H1 (cell line): ENCODE data around the gene FAM25A. TPM values are rescaled to one million over a fixed set of nuclear protein-coding genes. Genes with fewer than 3 reads are reported as not detected.

Experiments
- CTCF ChIA-PET: fragments of 300-600 bp; sonication (Branson Sonifier 250); formaldehyde crosslinking; loops from one replicate; lab custom pipeline; 2021; ENCODE audit not compliant: partially characterized antibody; lab: Charles Lee
- POLR2A ChIA-PET: fragments of 300-600 bp; sonication (Branson Sonifier 250); formaldehyde crosslinking; loops from one replicate; lab custom pipeline; 2021; ENCODE audit warnings: inconsistent platforms; ENCODE audit not compliant: partially characterized antibody; lab: Charles Lee
- DNase-seq, 2 experiments: peaks; one replicate each; pipeline versions ENCODE4 v3.0.0 to v3.0.0-alpha.2; 2010 to 2022; ENCODE audit warnings: low spot score in 2 of 2, low read depth in 1 of 2, mixed read lengths in 1 of 2
- FAIRE-seq: peaks from 2 replicates; lab custom pipeline; 2011; peaks lifted over from hg19 to GRCh38; lab: Jason Lieb, UNC
- H2AFZ ChIP-seq: 2 replicates; pipeline ENCODE4 v1.8.1; 2012; ENCODE audit warnings: low read length, inconsistent platforms
- H2AK5ac ChIP-seq: 2 replicates; pipeline ENCODE4 v1.6.1; 2013; ENCODE audit warnings: low read depth, low read length
- H2BK120ac ChIP-seq: replicated peaks from 2 replicates; pipeline ENCODE3; 2013; ENCODE audit warnings: low read depth, low read length, inconsistent platforms
- H2BK12ac ChIP-seq: 2 replicates; pipeline ENCODE4 v1.6.1; 2013; ENCODE audit warnings: low read depth, low read length
- H2BK15ac ChIP-seq: 2 replicates; pipeline ENCODE4 v1.6.1; 2013; ENCODE audit warnings: low read length
- H2BK20ac ChIP-seq: 2 replicates; pipeline ENCODE4 v1.6.1; 2013; ENCODE audit warnings: low read length
- H2BK5ac ChIP-seq: 2 replicates; pipeline ENCODE4 v1.6.1; 2013; ENCODE audit warnings: low read depth, low read length
- H3K14ac ChIP-seq: 2 replicates; pipeline ENCODE4 v1.6.1; 2013; ENCODE audit warnings: inconsistent platforms; ENCODE audit not compliant: insufficient read length
- H3K18ac ChIP-seq: 2 replicates; pipeline ENCODE4 v1.6.1; 2013; ENCODE audit warnings: low read length; ENCODE audit errors: extremely low read depth
- H3K23ac ChIP-seq: 2 replicates; pipeline ENCODE4 v1.6.1; 2013; ENCODE audit warnings: inconsistent platforms; ENCODE audit not compliant: insufficient read length
- H3K23me2 ChIP-seq: 2 replicates; pipeline ENCODE4 v1.6.1; 2013; ENCODE audit warnings: low read depth, low read length
- H3K27ac ChIP-seq: 2 replicates; pipeline ENCODE4 v1.6.1; 2011; ENCODE audit warnings: low read depth, low read length, inconsistent platforms
- H3K27me3 ChIP-seq, 4 experiments: replicated peaks in 1 of 4; 1 replicate in 1 of 4; 2 replicates in 3 of 4; pipeline versions ENCODE4 v1.6.1 to v1.8.1; 2011 to 2013; ENCODE audit warnings: low read length in 3 of 4, mild to moderate bottlenecking in 3 of 4, inconsistent platforms in 2 of 4, mixed read lengths in 2 of 4, moderate library complexity in 1 of 4; ENCODE audit not compliant: control insufficient read depth in 3 of 4, insufficient read depth in 3 of 4; ENCODE audit errors: extremely low read depth in 1 of 4
- H3K36me3 ChIP-seq, 4 experiments: 2 replicates each; pipeline versions ENCODE4 v1.6.1 to v1.8.1; 2011 to 2013; ENCODE audit warnings: mild to moderate bottlenecking in 4 of 4, low read length in 3 of 4, moderate library complexity in 2 of 4, control low read depth in 1 of 4, inconsistent platforms in 1 of 4; ENCODE audit not compliant: insufficient read depth in 4 of 4, control insufficient read depth in 2 of 4
- H3K4ac ChIP-seq: replicated peaks from 2 replicates; pipeline ENCODE3; 2013; ENCODE audit warnings: low read length, low read depth, mixed read lengths, inconsistent platforms; ENCODE audit not compliant: insufficient read length
- H3K4me1 ChIP-seq, 4 experiments: replicated peaks in 1 of 4; 1 replicate in 1 of 4; 2 replicates in 3 of 4; pipeline versions ENCODE4 v1.6.1 to v1.8.1; 2011 to 2013; ENCODE audit warnings: low read length in 3 of 4, inconsistent platforms in 2 of 4, mixed read lengths in 1 of 4; ENCODE audit not compliant: insufficient read depth in 4 of 4, control insufficient read depth in 3 of 4
- H3K4me2 ChIP-seq, 2 experiments: 2 replicates each; pipeline versions ENCODE4 v1.6.1 to v1.8.1; 2011 to 2013; ENCODE audit warnings: low read depth in 2 of 2, low read length in 2 of 2, control low read depth in 1 of 2, inconsistent platforms in 1 of 2, mild to moderate bottlenecking in 1 of 2; ENCODE audit not compliant: insufficient read depth in 1 of 2
- H3K4me3 ChIP-seq, 4 experiments: fragments of 200-600, 300-600 bp in 1 of 4; sonication (generic), shearing (Covaris generic), sonication (Bioruptor Twin) in 1 of 4; 2 replicates each; pipeline versions ENCODE4 v1.5.1 to v1.8.1; 2011 to 2016; ENCODE audit warnings: low read length in 4 of 4, low read depth in 3 of 4, control low read depth in 2 of 4, inconsistent platforms in 2 of 4, mild to moderate bottlenecking in 2 of 4, mixed read lengths in 1 of 4, moderate library complexity in 1 of 4; ENCODE audit not compliant: insufficient read depth in 2 of 4; ENCODE audit errors: extremely low read depth in 1 of 4
- H3K56ac ChIP-seq: replicated peaks from 2 replicates; pipeline ENCODE3; 2013; ENCODE audit warnings: low read depth, mild to moderate bottlenecking, mixed read lengths, low read length, inconsistent platforms; ENCODE audit not compliant: insufficient read length
- H3K79me1 ChIP-seq: 2 replicates; pipeline ENCODE4 v1.6.1; 2013; ENCODE audit warnings: low read depth, low read length, control low read depth
- H3K79me2 ChIP-seq, 2 experiments: 2 replicates each; pipeline versions ENCODE4 v1.6.1 to v1.8.1; 2012 to 2013; ENCODE audit warnings: low read length in 2 of 2, mild to moderate bottlenecking in 2 of 2, inconsistent platforms in 1 of 2; ENCODE audit not compliant: insufficient read depth in 2 of 2, control insufficient read depth in 1 of 2
- H3K9ac ChIP-seq, 4 experiments: replicated peaks in 1 of 4; 1 replicate in 1 of 4; 2 replicates in 3 of 4; pipeline versions ENCODE4 v1.6.1 to v1.8.1; 2011 to 2013; ENCODE audit warnings: low read depth in 3 of 4, low read length in 3 of 4, control low read depth in 2 of 4, mild to moderate bottlenecking in 2 of 4, moderate library complexity in 2 of 4, inconsistent platforms in 1 of 4; ENCODE audit errors: extremely low read depth in 1 of 4
- H3K9me3 ChIP-seq, 2 experiments: 2 replicates each; pipeline versions ENCODE4 v1.6.1 to v1.8.1; 2012 to 2013; ENCODE audit warnings: mild to moderate bottlenecking in 2 of 2, moderate library complexity in 2 of 2, control low read depth in 1 of 2, inconsistent platforms in 1 of 2, low read depth in 1 of 2, low read length in 1 of 2, mixed read lengths in 1 of 2; ENCODE audit not compliant: insufficient read depth in 2 of 2
- H4K20me1 ChIP-seq, 2 experiments: replicated peaks in 1 of 2; 2 replicates each; pipeline versions ENCODE3 to v1.8.1; 2011 to 2013; ENCODE audit warnings: inconsistent platforms in 2 of 2, low read length in 2 of 2, mild to moderate bottlenecking in 1 of 2; ENCODE audit not compliant: insufficient read depth in 2 of 2, control insufficient read depth in 1 of 2
- H4K5ac ChIP-seq: 2 replicates; pipeline ENCODE4 v1.6.1; 2013; ENCODE audit warnings: low read length, low read depth, mixed read lengths, inconsistent platforms; ENCODE audit not compliant: insufficient read length
- H4K8ac ChIP-seq: 2 replicates; pipeline ENCODE4 v1.8.0; 2013; ENCODE audit warnings: mild to moderate bottlenecking, moderate library complexity, low read length, inconsistent platforms; ENCODE audit not compliant: insufficient read depth; ENCODE audit errors: extremely low read depth
- H4K91ac ChIP-seq: replicated peaks from 2 replicates; pipeline ENCODE3; 2013; ENCODE audit warnings: low read length, mixed read lengths, inconsistent platforms; ENCODE audit not compliant: insufficient read length
- ASH2L ChIP-seq: fragments of 200-600, 300-600 bp; sonication (generic); IDR thresholded peaks from one replicate; pipeline ENCODE4 v1.7.1; 2017; ENCODE audit warnings: low read length
- CBX8 ChIP-seq: fragments of 300-800, 300-1000 bp; sonication (generic); IDR thresholded peaks from 2 replicates; pipeline ENCODE4 v1.7.1; 2016; ENCODE audit warnings: low read depth, low read length, borderline replicate concordance
- EZH2 ChIP-seq: fragments of 200-600 bp; sonication (generic); IDR thresholded peaks from 2 replicates; pipeline ENCODE4 v1.7.1; 2012; ENCODE audit warnings: low read depth, mild to moderate bottlenecking, moderate library complexity, low read length, inconsistent platforms; ENCODE audit not compliant: severe bottlenecking
- NANOG ChIP-seq: IDR thresholded peaks from 2 replicates; pipeline ENCODE4 v1.6.1; 2011; ENCODE audit warnings: low read length, low read depth, mild to moderate bottlenecking, inconsistent platforms; ENCODE audit not compliant: insufficient read depth, poor library complexity, severe bottlenecking
- POLR2A ChIP-seq, 2 experiments: IDR thresholded peaks; 1 replicate in 1 of 2; 2 replicates in 1 of 2; pipeline ENCODE4 v1.6.1; 2011; ENCODE audit warnings: low read depth in 2 of 2, low read length in 2 of 2, mild to moderate bottlenecking in 2 of 2; ENCODE audit errors: control extremely low read depth in 1 of 2
- TAF7 ChIP-seq: optimal IDR thresholded peaks from 2 replicates; pipeline ENCODE3; 2011; ENCODE audit warnings: low read depth, mild to moderate bottlenecking, inconsistent platforms, low read length, moderate library complexity, borderline replicate concordance
- ZNF274 ChIP-seq: IDR thresholded peaks from 2 replicates; pipeline ENCODE4 v1.7.0; 2012; ENCODE audit warnings: low read length, borderline replicate concordance; ENCODE audit errors: extremely low read depth
- polyA plus RNA-seq, 7 experiments: library from polyadenylated mRNA; depleted of rRNA in 3 of 7; stranded (reverse) in 5 of 7; unstranded in 2 of 7; fragments of >200 nt in 5 of 7; fragments of 200-250 nt in 2 of 7; gene quantifications; 1 replicate in 5 of 7; 2 replicates in 1 of 7; 4 replicates in 1 of 7; pipeline versions ENCODE4 v1.2.1 to v1.2.3, GENCODE V29; 2011 to 2013; ENCODE audit warnings: missing spikeins in 2 of 7, mixed read lengths in 2 of 7
- total RNA-seq: library from RNA; stranded (reverse); fragmentation: NEBNext Ultra II Directional; extraction: Animal tissue kit (Norgen Biotek cat#: 25700); gene quantifications from 2 replicates; pipeline ENCODE4 v1.2.1, GENCODE V29; 2021

FAM25A gene
- total and polyA plus RNA-seq, 2 of the 8 experiments (the other 6 are each of a cell fraction or from before 2014, with no cell fraction given) = not detected

DNA sequence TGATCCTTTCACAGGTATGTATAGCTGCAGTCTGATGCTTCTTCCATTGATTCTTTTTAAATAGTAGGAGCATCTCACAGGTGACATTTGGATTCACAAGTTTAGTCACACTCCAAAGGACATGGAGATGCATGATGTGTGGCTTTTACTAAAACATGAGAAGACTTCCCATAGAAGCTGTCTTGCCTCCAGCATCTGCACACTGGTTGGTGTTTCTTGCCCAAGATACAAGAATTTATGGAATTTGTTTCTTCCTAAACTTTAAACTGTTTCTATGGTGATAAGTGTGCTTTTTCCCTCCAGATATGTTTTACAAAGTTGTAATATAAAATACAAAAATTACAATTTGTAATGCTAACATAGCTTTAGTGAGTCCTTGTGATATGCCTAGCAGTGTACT lies 27.6 kb upstream of the FAM25A start:
- no peak overlapping the region for H3K4ac ChIP-seq
- H3K4me1 ChIP-seq = no peaks in the 10 kb centered on the region
- ChIA-PET POLR2A (no interaction called here), CTCF (interaction anchor here (1.3 to 2.1 kb wide), 2 partner anchors 18 to 47 kb away, joined by 3 to 11 read pairs; no protein-coding TSS in a partner anchor)
- H3K18ac ChIP-seq = no peak overlapping the region
- no peak overlapping the region for H3K4me3 ChIP-seq
- H3K9me3 ChIP-seq = no peaks in the 10 kb centered on the region
- H3K36me3 ChIP-seq = no peaks in the 10 kb centered on the region
- H2BK5ac ChIP-seq = no peak overlapping the region
- no peak overlapping the region for H2AK5ac ChIP-seq
- no peak overlapping the region for H2BK12ac ChIP-seq
- H3K4me2 ChIP-seq = no peak overlapping the region
- no peaks in the 10 kb centered on the region for H3K79me1 ChIP-seq
- H3K23me2 ChIP-seq = no peaks in the 10 kb centered on the region
- H4K20me1 ChIP-seq = no peaks in the 10 kb centered on the region
- DNase-seq (no peak), FAIRE-seq (peak; percentile 19)
- no peak overlapping the region for H3K27ac ChIP-seq
- H3K23ac ChIP-seq = no peak overlapping the region
- H3K56ac ChIP-seq = no peak overlapping the region
- no peak overlapping the region for H2BK20ac ChIP-seq
- no peak overlapping the region for H4K91ac ChIP-seq
- TF ChIP-seq EZH2 = no peak
- TF ChIP-seq NANOG = no peak
- TF ChIP-seq TAF7 = no peak
- no peak for TF ChIP-seq ZNF274
- TF ChIP-seq CBX8 = no peak
- TF ChIP-seq POLR2A (IDR thresholded peaks at IDR 0.05; ENCODE audit: control extremely low read depth in 1 of 2, low read depth in 2 of 2, low read length in 2 of 2) = no peak
- TF ChIP-seq ASH2L = no peak
- H4K8ac ChIP-seq = no peak overlapping the region
- no peak overlapping the region for H2BK120ac ChIP-seq
- no peaks in the 10 kb centered on the region for H3K79me2 ChIP-seq
- no peak overlapping the region for H2BK15ac ChIP-seq
- H3K27me3 ChIP-seq = no peaks in the 10 kb centered on the region
- H3K9ac ChIP-seq = no peak overlapping the region
- no peak overlapping the region for H2AFZ ChIP-seq
- H4K5ac ChIP-seq = no peak overlapping the region
- H3K14ac ChIP-seq = no peak overlapping the region
